HG03025 (cell line): ENCODE measurements around the gene CAVIN4.

ENCODE experiments used
- ATAC-seq: cut with Tn5 transposase; IDR thresholded peaks from one replicate; pipeline ENCODE4 v1.9.1; 2021; ENCODE audit warnings: mild to moderate bottlenecking, moderate library complexity; ENCODE audit not compliant: unreplicated experiment, low FRiP score

CAVIN4 gene

DNA sequence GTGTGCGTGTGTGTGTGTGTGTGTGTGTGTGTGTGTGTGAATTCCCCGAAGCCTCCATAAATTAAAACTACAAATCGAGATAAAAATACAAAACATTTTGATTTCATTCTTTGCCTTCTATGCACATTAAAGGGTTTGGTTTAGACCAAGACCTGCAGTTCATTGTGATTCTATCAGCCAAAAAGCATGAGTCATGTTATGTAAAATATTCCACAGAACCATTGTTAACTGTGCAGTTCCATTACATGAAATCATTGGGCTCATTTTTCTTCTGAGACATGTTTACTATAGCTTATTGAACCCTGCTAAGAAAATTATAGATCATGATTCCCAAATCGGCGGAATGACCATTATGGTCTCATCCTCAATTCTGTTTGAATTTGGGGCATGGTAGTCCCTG is 11.7 kb downstream of the CAVIN4 start:
- no peak for ATAC-seq

GRCh38 chr9:100590481-100590880 is 12.6 kb downstream of the CAVIN4 start:
- no peak for ATAC-seq

GRCh38 chr9:100591139-100591538 is 13.3 kb downstream of the CAVIN4 start:
- no peak for ATAC-seq

- no peak for ATAC-seq
Measured at GRCh38 chr9:100591639-100592412, 13.9 kb downstream of the CAVIN4 start.

- no peak for ATAC-seq
Measured at GRCh38 chr9:100595391-100596199, 17.7 kb downstream of the CAVIN4 start.

- no peak for ATAC-seq
Measured at GRCh38 chr9:100597236-100597635, 19.4 kb downstream of the CAVIN4 start.

GRCh38 chr9:100598641-100599145 is 20.8 kb downstream of the CAVIN4 start:
- peak; percentile 73 for ATAC-seq

DNA sequence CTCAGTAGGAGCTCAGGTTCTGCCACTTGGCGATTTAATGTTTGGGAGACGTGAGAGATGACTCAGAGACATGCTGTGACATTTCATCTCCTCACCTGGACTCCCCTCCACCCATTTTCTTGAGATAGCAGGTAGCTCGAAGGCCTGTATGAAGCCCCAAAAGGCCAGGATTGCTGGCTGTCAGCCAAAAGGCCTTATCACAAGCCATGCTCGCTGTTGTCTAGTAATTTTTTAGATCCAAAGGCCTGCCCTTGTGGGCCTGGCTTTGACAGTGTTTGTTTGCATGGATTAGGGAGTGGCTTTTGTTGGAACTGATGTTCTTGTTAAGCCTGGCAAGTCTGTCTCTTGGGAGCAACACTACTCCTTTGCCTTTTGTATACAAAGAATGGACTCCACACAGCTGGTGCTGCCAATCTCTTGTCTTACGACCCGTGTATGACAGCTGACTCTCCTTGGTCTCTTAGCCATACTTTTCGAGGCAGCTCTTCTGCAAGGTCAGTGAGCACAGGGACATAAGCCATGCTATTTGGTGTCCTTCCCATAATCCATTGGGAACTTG is 22.7 kb downstream of the CAVIN4 start:
- no peak for ATAC-seq

DNA sequence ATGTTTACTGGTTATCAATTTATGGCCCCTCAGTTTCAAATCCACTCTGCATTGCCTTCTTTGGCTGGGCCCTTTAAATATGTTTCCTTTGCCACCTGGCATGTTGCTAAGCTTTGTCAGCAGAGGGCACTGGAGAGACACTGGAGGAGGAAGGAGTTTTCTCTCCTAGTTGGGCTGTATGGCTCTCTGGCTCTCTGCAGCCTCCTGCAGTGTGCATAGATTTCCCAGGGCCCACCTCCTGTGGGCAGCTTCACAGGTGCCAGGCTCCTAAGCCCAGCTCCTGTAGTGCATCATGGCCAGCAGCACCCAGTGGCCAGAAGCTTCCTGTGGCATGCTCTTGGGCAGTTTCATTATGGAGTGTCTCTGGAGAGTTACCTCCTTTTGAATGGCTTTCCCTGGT is 23.3 kb downstream of the CAVIN4 start:
- peak; percentile 54 for ATAC-seq

- no peak for ATAC-seq
Measured at GRCh38 chr9:100602342-100602801, 24.5 kb downstream of the CAVIN4 start.

DNA sequence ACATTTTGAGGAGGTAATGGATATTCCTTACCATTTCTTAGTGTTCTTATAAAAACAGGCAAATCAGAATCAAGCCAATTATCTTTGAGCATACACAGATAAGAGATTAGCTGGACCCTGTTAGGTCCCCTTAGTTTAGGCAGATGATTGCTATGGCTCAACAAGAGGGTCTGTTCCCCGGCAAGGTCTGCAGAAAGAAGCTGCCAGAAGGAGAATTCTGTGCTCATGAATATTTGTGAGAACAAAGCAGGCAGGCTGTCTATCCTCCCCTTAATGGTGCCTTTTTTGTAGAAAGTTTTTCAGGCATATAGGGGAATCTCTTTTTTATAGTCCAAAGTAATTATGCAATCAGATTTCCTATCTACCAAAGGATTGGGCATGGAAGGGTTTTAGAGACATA is 27.5 kb downstream of the CAVIN4 start:
- no peak for ATAC-seq

- ATAC-seq: no peak
Measured at GRCh38 chr9:100619194-100619593, 41.3 kb downstream of the CAVIN4 start.

- no peak for ATAC-seq
Measured at GRCh38 chr9:100619665-100620064, 41.8 kb downstream of the CAVIN4 start.

- no peak for ATAC-seq
Measured at GRCh38 chr9:100623969-100624368, 46.1 kb downstream of the CAVIN4 start.

GRCh38 chr9:100626949-100627348 is 49.1 kb downstream of the CAVIN4 start:
- no peak for ATAC-seq

DNA sequence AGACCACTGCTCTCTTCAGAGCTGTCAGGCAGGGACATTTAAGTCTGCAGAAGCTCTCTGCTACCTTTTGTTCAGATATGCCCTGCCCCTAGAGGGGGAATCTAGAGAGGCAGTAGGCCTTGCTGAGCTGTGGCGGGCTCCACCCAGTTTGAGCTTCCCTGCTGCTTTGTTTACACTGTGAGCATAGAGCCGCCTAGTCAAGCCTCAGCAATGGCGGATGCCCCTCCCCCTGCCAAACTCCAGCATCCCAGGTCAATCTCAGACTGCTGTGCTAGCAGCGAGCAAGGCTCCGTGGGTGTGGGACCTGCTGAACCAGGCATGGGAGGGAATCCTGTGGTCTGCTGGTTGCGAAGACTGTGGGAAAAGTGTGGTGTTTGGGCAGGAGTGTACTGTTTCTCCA is 59.9 kb downstream of the CAVIN4 start:
- no peak for ATAC-seq
